ENCODE data around the gene ARIH2.
A peak's percentile ranks its signal among the peaks of the same experiment; 100 is the strongest.

Gene ARIH2

DNA sequence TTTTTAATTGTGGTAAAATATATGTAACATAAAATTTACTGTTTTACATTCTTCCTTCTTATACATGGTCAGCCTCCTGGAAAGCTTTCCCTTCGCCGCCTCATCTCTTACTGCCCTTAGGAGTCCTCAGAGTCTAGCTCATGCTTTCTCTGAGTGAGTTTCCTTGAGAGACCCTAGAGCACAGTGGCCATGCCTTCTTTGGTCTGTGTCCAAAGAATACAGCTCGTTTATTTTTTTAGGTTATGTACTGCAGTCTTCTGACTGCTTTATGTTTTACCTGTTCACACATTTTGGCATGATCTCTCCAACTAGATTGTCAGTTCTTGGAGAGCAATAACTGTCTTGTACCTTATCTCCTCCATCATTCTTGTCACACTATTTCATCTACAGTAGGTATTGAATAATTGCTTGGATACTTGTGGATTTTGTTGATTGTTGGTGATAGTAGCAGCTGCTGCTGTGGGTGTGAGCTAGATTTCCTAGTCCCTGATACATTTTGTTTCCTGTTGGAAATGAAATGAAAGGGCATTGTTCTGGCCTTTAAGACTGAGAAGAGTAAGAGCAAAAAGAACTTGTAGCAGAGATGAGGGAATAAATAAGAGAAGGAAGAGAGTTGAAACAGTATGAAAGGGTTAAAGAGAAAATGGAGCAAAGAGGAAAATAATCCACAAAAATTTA lies 10.9 kb downstream of the ARIH2 start:
- no peak for DNase-seq (ENCODE audit: low read depth)

DNA sequence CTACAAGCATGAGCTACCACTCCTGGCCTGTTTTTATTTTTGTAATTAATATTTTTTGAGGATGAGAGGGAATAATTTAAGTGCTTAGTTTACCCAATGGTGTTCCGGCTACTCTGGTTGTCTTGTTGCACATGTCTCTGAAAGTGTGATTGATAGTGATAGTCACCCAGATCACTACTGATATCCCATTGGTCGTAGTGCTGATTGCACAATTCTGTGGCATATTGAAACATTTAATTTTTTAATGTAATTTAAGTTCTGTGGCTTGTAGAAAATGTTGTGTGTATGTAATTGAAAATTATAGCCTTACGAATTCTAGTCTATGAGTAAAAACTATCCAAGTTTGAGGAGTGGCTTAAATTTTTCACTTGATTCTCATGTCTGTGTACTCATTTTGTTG lies 11.9 kb downstream of the ARIH2 start:
- DNase-seq (ENCODE audit: low read depth), result no peak

DNA sequence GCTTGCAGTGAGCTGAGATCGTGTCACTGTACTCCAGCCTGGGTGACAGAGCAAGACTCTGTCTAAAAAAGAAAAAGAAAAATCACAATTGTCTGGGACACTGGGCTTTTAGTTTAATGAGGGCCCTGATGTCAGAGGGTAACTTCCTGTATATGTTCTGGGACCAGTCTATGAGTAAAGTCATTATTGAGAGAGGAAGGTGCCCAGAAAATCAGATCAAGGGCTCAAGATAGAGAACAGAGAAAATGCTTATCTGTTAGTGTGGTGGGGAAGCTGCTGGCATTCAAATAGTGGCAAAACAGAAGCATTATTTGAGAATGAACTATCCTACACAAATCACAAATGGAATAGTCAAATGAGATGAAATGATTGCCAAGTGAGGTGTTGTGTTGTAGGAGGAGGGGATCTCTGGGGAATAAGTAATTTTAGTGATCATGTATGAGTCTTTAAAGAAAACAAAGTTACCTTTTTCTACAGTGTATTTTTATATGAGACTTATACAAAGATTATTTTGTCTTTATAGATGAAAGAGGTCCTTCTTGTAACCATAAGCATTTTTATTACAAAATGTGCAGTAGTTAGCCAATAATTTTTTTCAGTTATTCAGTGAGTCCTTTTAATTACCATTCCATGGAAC lies 13.4 kb downstream of the ARIH2 start:
- DNase-seq (ENCODE audit: low read depth), result no peak

DNA sequence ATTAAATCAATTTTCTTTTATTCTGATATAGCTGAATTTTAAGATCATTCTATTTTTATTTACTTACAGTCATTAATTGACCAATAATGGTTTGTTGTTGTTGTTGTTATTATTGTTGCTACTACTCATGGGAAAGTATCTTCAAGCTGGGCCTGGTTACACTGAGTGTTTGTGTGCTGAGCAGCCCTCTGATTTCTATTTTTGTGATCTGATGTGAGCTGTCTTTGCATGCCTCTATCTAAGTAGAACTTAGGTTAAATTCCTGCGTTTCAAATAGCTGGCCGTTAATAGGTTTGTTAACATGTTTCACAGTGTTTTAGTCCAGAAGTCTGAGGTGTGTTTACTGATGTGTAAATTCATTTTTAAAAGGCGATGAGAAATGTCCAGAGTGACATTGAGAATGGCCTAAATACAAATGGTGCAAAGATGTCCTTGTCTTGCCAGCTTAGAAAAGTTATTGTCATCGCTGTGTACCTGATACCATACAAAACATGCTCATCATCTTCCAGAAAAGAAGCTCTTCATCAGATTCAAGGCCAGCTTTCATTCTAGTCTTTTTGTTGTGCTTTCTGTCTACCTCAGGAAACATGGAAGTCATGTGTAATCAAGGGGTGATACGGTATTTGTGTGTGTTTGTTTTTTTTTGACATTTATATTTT lies 15.8 kb downstream of the ARIH2 start:
- DNase-seq (ENCODE audit: low read depth), result no peak

DNA sequence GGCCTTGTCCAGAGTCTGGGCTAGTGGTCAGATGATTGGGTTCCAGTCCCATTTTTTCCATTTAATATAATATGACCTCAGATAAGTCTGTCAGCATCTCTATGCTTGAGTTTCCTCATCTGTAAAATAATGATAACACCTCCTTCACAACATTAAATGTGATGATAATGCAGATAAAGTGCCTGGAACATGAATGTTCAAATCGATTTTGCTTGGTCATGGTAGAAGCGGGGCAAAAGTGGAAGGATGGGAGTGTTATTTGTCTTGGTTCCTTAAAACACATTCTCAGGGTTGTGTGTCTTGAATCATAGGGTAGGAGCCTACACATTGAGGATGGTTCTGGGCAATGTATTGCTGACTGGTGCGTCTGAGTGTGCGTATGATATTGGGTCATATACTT lies 16.9 kb downstream of the ARIH2 start:
- DNase-seq (ENCODE audit: low read depth), result no peak

DNA sequence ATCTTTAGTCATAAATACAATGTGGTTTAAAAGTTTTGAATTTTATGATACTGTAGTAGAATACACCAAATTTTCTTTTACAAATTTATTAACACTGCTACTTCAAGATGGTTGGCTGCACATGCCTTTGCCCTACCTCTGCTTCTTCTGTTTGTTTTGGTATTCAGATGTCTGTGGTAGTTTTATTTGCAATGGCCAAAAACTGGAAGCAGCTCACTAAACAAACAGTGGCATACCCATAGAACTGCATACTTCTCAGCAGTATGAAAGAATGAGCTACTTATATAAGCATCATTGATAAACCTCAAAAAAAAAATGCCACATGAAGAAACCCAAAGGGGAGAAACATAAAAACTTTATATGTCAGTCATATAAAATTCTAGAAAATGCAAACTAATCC lies 19.5 kb downstream of the ARIH2 start:
- DNase-seq (ENCODE audit: low read depth), result no peak

DNA sequence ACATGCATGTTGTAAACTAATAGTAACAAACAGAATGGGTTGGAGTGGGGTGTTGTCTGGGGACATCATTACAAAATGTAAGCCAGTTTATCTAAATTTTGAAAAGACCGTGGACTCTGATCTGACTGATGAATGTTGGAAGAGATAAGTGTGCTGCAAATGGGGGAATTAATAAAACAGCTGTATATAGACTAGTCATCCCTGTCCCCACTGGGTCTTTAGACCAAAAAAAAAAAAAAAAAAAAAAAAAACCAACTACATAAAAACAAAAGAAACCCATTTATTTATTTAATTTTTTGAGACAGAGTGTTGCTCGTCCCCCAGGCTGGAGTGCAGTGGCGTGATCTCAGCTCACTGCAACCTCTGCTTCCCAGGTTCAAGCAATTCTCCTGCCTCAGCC lies 20.0 kb downstream of the ARIH2 start:
- DNase-seq (ENCODE audit: low read depth), result no peak

DNA sequence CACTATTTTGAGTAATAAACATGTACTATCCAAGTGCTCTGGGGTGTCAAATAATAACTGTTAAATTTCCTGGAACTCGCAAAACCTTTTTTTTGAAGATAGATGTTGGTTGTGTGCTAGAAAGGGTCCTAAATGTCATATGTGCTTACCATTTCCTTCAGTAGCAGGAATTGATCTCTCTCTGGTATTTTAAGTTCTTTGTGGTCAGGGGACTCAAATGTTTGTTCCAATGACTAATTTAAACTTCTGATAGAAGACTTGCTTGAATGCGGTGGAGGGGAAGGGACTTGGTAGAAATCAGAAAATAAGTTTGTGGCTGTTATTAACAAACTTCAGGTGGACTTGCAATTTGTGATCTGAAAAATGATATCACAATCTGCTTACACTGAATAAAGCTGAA lies 26.8 kb downstream of the ARIH2 start:
- no peak for DNase-seq (ENCODE audit: low read depth)

DNA sequence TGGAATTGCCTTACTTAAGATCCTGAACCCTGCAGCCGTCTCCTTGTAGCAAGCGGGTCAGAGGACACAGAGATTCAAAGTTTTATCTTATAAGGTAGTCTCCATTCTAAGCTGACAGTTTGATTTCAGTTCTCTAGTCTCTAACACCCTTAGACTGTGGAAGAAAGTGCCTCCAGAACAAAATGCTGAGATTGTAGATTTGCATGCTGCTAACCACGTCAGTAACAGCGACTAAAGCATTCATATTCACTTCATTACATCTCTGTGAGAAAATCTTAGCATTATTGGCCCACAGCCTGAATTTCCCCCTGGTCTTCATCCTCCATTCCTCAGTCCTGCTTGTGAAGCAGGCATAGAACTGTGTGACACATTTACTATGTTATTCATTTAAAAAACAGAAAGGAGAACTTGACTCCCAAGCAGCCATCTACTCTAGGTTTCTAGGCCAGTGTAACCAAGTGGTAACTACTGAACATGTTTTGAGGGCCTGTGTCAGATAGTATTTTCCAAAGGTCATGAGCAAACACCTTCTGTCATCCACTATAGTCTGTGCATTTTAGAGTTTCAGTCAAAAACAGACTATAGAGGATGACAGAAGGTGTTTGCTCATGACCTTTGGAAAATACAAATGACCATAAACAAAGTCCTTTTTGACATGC lies 27.4 kb downstream of the ARIH2 start:
- no peak for DNase-seq (ENCODE audit: low read depth)

DNA sequence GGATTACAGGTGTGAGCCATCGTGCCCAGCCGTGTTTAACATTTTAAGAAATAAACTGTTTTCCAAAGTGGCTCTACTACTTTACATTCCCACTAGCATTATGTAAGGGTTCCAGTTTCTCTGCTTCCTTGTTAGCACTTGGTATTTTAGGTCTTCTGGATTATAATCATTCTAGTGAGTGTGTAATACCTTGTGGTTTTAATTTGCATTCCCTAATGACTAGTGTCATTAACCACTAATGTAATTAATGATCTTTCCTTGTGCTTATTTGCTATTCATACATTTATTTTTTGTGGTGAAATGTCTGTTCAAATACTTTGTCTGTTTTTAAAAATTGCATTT lies 30.7 kb downstream of the ARIH2 start:
- no peak for DNase-seq (ENCODE audit: low read depth)

DNA sequence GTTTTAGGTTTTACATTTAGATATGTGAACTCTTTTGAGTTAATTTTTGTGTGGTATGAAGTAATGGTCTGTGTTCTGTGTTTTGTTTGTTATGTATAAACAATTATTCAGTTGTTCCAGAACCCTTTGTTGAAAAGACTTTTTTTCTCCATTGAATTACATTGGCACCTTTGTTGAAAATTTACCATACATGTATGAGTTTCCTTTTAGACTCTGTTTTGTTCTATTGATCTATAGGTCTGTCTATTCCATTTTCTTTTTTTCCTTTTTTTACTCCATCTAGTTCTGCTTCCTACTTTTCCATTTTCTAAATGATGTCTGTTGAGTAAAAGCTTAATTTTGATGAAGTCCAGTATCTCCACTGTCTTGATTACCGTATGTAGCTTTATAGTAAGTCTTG lies 31.4 kb downstream of the ARIH2 start:
- DNase-seq (ENCODE audit: low read depth), result no peak

DNA sequence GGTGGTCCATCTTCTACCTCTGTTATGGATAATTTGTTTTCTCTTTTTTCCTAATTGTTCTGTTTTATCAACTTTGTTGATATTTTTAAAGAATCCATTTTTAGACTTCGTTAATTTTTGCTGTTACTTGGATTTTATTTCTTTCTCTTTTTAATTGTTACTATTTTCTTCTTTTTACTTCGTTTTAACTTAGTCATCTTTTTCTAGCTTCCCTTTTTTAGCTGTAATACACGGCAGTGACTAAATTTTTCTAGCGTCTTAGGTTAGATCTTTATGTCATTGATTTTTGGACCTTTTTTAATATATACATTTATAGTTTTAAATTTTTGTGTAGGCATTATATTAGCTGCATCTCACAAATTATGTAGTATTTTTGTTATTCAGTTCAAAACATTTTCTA lies 33.1 kb downstream of the ARIH2 start:
- DNase-seq (ENCODE audit: low read depth), result no peak

DNA sequence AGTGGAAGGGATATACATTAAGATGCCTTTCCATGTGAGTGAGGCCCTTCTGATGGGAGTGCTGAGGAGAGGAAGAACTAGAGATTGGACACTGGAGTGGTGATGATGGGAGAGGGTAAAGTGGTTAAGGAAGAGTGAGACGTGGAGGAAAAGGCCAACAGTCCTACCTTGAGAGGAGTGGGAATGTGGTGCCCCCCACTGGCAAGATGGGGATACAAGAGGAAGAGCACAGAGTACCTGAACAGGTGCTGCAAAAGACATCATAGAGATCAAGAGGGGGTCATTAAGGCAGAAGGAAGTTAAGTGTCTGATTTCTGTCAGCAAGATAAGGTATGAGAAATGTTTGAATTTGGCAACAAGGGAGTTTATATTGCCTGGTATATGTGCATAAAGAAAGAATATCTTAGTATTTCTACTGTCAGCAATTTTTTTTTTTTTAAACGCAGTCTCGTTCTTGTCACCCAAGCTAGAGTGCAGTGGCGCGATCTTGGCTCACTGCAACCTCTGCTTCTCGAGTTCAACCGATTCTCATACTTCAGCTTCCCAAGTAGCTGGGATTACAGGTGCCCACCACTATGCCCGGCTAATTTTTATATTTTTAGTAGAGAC lies 34.0 kb downstream of the ARIH2 start:
- DNase-seq (ENCODE audit: low read depth), result no peak

DNA sequence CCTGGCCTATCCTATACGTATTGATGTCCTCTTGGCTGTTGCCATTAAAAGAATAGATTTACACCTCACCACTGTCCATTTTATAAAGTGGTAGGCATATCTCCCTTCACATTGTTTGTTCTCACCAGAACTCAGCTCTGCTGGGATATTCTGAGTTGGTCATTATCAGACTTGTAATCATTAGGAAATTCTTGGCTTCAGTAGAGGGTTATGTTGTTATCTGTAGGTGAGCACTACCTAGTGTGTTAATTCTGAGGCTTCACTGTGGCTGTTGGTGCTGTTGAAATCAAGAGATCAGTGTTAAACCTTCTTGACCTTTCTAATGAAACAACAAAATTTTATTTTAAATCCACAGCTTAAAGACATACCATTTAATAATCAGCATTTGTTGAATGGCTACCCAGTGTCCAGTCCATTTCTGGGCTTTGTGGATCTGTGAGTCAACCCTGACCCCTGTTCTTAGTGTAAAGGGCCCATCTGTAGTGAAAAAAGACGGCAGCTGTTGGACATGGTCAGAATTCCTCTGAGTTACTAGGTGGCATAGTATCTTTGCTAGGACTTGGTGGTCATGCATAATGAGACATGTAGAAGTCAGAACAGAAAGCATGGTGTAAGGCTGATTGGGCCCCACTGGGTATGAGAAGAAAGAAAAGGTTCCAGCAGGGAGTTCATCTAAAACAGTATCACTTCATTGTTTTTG lies 38.5 kb downstream of the ARIH2 start:
- no peak for DNase-seq (ENCODE audit: low read depth)

DNA sequence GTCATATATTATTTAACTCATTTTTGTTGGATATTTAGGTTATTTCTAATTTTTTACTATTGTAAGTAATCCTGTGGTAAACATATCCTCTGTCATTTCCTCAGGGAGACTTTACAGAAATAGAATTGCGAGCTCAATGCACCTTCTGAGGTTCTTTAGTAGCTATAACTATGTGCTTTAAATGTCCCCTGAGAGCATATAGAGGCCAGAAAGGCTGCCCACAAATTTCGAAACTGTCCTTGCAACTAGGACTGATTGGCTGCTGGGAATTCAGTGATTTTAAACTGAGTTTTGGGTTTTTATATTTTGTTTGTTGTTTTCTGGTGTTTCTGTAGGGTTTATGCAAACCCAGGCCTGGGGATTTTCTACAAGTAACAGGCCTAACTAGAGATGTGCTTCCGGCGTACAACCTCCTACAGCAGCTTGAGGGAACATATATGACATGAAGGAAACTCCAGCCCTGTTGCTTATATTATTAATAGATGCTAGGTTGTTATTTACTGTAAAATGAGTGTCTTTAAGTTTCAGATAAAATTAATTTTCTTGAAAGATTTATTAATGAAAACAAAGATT lies 42.3 kb downstream of the ARIH2 start:
- peak; percentile 18 for DNase-seq (ENCODE audit: low read depth)

DNA sequence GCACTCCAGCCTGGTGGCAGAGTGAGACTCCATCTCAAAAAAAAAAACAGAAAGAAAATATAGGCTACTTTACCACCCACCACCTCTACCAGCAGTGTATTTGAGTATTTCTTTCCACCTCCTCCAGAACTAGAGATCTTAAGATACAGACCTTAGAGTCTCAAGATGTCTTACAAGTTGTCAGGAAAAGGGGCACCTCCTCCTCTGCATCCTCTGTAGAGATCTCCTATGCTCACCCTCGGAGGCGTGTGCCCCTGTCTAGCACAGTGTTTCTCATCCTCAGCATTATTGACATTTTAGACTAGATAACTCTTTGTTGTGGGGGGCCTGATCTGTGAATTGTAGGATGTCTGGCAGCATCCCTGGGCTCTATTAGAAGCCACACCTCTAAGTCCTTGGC lies 43.7 kb downstream of the ARIH2 start:
- no peak for DNase-seq (ENCODE audit: low read depth)

DNA sequence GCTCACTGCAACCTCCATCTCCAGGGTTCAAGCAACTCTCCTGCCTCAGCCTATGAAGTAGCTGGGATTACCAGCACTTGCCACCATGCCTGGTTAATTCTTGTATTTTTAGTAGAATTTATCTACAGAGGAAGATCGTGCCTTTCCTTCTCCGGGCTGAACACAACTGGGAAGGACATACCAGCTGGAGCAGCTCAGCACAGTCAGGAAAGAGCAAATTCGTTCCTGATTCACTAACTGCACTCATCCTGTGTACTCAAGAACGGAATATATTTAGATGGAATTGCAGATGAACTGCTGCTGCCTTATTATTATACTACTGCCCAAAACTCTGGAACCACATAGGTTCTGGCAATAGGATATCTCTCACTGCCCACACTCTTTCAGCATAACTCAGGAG lies 44.3 kb downstream of the ARIH2 start:
- DNase-seq (ENCODE audit: low read depth), result no peak

DNA sequence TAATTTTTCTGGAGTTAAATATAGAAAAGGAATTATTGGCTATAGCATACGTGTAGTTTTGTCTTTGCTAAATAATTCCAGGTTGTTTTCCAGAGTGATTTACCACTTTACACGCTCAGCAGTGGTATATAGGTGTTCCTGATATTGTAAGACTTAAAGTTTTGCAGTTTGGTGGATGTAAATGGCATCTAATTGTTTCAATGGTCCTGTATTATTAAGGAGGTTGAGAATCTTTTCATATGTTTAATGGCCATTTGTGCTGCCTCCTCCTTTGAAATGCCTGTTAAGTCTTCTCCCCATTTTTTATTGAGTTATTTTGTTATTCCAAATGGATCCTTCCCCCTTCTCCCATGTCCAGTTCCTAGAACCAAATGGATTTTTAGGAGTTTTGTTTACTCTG lies 44.9 kb downstream of the ARIH2 start:
- no peak for DNase-seq (ENCODE audit: low read depth)

DNA sequence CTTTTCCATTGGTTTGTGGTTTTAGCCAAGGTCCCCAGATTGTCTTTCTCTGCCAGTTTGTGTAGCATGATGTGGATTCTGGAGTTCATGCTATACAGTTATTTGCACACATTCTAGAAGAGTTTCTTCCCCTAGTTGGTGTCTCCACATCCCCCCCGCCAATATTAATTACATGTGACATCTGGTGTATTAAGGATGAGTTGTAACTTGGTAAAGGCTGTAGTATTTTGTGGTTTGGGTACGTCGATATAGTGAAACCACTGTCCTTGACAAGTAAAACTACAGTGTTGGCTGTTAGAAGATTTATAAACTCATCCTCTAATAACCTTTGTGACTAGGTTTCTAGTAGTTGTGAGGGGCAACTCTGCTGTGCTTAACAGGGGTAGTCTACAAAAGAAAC lies 47.7 kb downstream of the ARIH2 start:
- DNase-seq (ENCODE audit: low read depth), result no peak

DNA sequence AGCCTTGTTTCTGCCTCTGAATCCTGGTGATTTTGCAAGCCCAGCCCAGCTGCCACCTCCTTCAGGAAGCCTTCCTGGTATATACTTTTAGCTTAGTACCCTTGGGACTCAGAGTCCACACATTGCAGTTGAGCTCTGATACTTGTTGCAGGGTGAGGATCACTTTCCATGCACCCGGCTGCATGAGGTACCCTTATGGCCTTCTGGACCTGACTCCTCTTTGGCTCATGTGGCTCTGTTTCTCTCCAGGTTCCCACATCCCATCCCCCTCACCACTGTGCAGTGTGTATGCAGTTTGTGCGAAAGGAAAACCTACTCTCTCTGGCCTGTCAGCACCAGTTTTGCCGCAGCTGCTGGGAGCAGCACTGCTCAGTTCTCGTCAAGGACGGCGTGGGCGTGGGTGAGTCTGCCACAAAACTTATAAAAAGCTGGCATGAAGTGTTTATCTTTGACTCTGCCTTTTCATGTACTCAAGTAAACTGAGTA lies 48.3 kb downstream of the ARIH2 start:
- DNase-seq (ENCODE audit: low read depth), result peak; percentile 37

DNA sequence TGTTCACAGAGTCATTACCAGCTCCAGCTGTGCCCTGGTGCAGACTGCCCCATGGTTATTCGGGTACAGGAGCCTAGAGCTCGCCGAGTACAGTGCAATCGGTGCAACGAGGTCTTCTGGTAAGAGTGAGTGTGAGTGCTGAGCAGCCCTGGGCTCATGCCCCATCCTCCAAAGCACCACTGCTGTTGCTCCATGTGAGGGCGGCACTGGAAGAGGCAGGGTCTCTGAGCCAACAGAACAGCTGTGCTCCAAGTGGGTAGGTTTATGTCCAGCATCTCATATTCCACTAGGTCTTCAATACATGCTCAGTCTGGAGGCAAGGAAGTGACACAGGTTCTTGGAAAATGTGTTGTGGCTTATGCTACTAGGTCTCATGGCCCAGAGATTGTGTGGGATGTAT lies 51.9 kb downstream of the ARIH2 start:
- DNase-seq (ENCODE audit: low read depth), result no peak
